Bronchial epithelial cell (primary cell): ENCODE measurements around the gene SETD1B. TPM values are rescaled to one million over a fixed set of nuclear protein-coding genes. Genes with fewer than 3 reads are reported as not detected.
A peak's percentile ranks its signal among the peaks of the same experiment; 100 is the strongest.

ENCODE experiments used
- DNase-seq: peaks from one replicate; pipeline ENCODE4 v3.0.0-alpha.2; 2010; ENCODE audit warnings: low read depth
- FAIRE-seq: peaks from 2 replicates; lab custom pipeline; 2011; peaks lifted over from hg19 to GRCh38; lab: Jason Lieb, UNC
- H3K27me3 ChIP-seq: 2 replicates; pipeline ENCODE4 v1.5.1; 2011; ENCODE audit warnings: low read length; ENCODE audit not compliant: control insufficient read depth, insufficient read depth
- H3K36me3 ChIP-seq: 2 replicates; pipeline ENCODE4 v1.5.1; 2011; ENCODE audit warnings: low read length; ENCODE audit not compliant: control insufficient read depth, insufficient read depth
- H3K4me3 ChIP-seq: 2 replicates; pipeline ENCODE4 v1.5.1; 2011; ENCODE audit warnings: mild to moderate bottlenecking, low read depth, low read length, control low read depth
- total RNA-seq: library from RNA; depleted of rRNA; stranded (reverse); fragments of >200 nt; gene quantifications from 2 replicates; pipeline ENCODE4 v1.2.1, GENCODE V29; 2014
- TF ChIP-seq, protein P1 (sequence below): IDR thresholded peaks from 2 replicates; pipeline ENCODE4 v1.5.1; 2011; ENCODE audit warnings: mild to moderate bottlenecking, moderate library complexity, low read length, control low read depth, inconsistent platforms; ENCODE audit not compliant: insufficient read depth, severe bottlenecking

Gene SETD1B
- total RNA-seq, 1 donor from 2014 or later, result 1.8 TPM

- Histone ChIP-seq H3K4me3 (peak overlapping the region; percentile 68), H3K27me3 (no peaks in the 10 kb centered on the region), H3K36me3 (peaks cover 10% of the 10 kb centered on the region)
- FAIRE-seq (no peak), DNase-seq (peak; percentile 58)
- TF ChIP-seq, protein P1, sequence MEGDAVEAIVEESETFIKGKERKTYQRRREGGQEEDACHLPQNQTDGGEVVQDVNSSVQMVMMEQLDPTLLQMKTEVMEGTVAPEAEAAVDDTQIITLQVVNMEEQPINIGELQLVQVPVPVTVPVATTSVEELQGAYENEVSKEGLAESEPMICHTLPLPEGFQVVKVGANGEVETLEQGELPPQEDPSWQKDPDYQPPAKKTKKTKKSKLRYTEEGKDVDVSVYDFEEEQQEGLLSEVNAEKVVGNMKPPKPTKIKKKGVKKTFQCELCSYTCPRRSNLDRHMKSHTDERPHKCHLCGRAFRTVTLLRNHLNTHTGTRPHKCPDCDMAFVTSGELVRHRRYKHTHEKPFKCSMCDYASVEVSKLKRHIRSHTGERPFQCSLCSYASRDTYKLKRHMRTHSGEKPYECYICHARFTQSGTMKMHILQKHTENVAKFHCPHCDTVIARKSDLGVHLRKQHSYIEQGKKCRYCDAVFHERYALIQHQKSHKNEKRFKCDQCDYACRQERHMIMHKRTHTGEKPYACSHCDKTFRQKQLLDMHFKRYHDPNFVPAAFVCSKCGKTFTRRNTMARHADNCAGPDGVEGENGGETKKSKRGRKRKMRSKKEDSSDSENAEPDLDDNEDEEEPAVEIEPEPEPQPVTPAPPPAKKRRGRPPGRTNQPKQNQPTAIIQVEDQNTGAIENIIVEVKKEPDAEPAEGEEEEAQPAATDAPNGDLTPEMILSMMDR, result no peak
These were observed 2.9 kb upstream of the SETD1B start for GRCh38 chr12:121800694-121801594.

DNA sequence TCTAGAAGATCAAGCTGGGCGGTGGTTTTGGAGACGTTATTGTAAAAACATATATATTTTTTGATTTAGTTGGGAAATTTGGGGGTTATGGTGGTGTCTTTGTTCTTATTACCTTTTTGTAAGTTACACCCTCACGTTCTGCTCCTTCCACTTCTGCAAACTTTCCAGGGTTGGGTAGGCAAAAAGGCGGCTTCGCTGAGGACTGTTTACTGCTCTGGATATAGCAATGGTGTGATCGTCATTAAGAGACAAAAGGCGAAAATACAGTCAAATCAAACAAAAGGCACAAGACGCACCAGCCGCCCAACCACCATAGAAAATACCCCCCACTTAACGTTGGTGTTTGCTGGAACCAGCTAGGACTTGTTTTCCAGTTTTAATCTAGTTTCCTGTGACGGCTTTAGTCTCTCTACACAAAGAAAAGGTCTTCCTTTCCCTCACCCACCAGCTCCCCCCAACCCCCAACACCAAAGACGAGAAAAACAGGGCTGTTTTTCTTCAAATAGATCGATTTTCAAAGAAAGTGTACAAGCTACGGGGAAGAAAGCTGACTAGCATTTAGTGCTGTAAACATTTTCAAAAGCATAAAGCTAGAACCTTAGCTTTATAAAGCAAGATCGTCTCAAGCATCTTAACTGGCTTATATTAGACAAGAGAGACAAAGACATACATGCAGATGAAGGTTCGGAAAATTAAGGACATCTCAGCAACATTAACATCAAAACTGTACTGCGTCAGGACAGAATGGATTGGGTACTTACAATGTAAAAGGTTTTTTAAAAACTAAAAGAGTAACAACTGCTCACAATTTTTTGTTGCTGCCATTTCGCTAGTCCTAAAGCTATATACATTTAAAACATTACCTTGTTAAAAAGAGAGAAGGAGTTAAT is 2.0 kb upstream of the SETD1B start:
- DNase-seq (peak; percentile 70), FAIRE-seq (no peak)
- Histone ChIP-seq H3K36me3 (peaks cover 7% of the 10 kb centered on the region), H3K4me3 (peak overlapping the region; percentile 68), H3K27me3 (no peaks in the 10 kb centered on the region)
- TF ChIP-seq, protein P1, result no peak

GRCh38 chr12:121802485-121802842 is 1.3 kb upstream of the SETD1B start:
- no peak for FAIRE-seq
- H3K4me3 ChIP-seq, result peak overlapping the region; percentile 68
- H3K27me3 ChIP-seq, result no peaks in the 10 kb centered on the region
- H3K36me3 ChIP-seq, result peaks cover 7% of the 10 kb centered on the region
- no peak for DNase-seq
- TF ChIP-seq, protein P1, result no peak

DNA sequence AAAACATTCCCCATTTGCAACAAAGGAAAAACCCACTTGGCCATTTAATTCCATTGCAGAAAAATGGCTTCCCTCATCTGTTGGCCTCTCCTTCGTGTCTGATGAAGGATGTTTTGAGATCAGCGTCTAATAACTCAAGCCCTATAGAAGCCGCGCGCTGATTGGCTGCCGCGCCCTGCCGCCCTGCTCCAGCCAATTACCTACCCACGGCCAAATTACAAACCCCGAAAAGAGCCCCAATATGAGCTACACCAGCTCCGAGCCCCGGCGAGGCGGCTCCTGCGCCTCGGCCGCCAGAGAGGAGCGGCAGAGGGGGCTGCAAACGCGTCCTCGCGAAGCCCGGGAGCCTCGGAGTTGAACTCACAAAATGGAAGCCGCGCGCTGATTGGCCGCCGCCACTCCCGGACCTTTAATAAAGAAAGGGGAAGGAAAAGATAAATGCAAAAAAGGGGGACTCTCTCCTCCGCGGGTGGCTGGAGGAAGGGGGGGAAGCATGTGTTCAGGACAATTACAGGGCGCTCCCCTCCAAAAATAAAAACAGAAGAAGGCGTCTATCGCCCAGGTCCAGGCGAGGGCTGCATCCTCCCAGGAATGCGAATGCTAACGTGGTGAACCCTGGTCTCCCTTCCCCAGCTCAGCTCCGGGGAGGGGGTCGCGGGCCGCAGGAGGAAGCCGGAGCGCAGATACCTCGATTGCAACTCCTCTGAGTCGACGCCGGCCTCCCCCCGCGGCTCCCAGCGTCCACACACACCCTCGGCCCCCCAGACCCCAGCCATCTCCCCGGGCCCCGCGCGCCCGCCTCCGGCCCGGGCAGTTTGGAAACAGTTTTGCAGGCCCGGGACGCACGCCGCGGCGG is 738 bp upstream of the SETD1B start:
- H3K36me3 ChIP-seq, result peaks cover 10% of the 10 kb centered on the region
- TF ChIP-seq, protein P1, result no peak
- FAIRE-seq, result no peak

GRCh38 chr12:121804417-121805111 is 755 bp downstream of the SETD1B start:
- FAIRE-seq (no peak), DNase-seq (no peak)
- peak overlapping the region; percentile 68 for H3K4me3 ChIP-seq
- TF ChIP-seq, protein P1, result no peak
- peaks cover 12% of the 10 kb centered on the region for H3K36me3 ChIP-seq
- H3K27me3 ChIP-seq, result no peaks in the 10 kb centered on the region

More for the DNA sequence above, 738 bp upstream of the SETD1B start:
- Histone ChIP-seq H3K4me3 (peak overlapping the region; percentile 68), H3K27me3 (no peaks in the 10 kb centered on the region)
- DNase-seq, result peak; percentile 90
